ENCODE results near the gene IQUB. TPM values are rescaled to one million over a fixed set of nuclear protein-coding genes. Genes with fewer than 3 reads are reported as not detected.
A peak's percentile ranks its signal among the peaks of the same experiment; 100 is the strongest.

The IQUB gene
- total and polyA plus RNA-seq, 8 donors, result 0.15 to 0.81 (median 0.52) TPM

- FAIRE-seq, result peak; percentile 97
These were observed 40.1 kb downstream of the IQUB start for GRCh38 chr7:123494193-123494796.

GRCh38 chr7:123492485-123492884 is 41.9 kb downstream of the IQUB start:
- no peak overlapping the region for H3K4me3 ChIP-seq
- intact Hi-C loops (cut with DNase I), result no loop called here
- no peaks in the 10 kb centered on the region for H3K9me3 ChIP-seq
- H3K27ac ChIP-seq, result no peak overlapping the region
- no peak for ATAC-seq
- WGBS, 2 donors, result 62 to 77% methylated on average over 3 of the region's 3 CpGs
- no peaks in the 10 kb centered on the region for H3K27me3 ChIP-seq
- H3K4me1 ChIP-seq, result no peaks in the 10 kb centered on the region
- no peaks in the 10 kb centered on the region for H3K36me3 ChIP-seq
- no peak for DNase-seq
- FAIRE-seq, result no peak
- TF ChIP-seq CTCF (IDR thresholded peaks at IDR 0.05), result no peak

More at GRCh38 chr7:123494193-123494796, 40.1 kb downstream of the IQUB start:
- no peak overlapping the region for H3K4me3 ChIP-seq
- H3K9me3 ChIP-seq, result no peaks in the 10 kb centered on the region
- H3K27me3 ChIP-seq, result no peaks in the 10 kb centered on the region
- intact Hi-C loops (cut with DNase I), result no loop called here
- peak; percentile 32 to 66 (median 59) for TF ChIP-seq CTCF (IDR thresholded peaks at IDR 0.05)
- peak in 3 of 4 donors; percentile 69 to 74 (median 71) for ATAC-seq
- H3K36me3 ChIP-seq, result no peaks in the 10 kb centered on the region
- H3K4me1 ChIP-seq, result no peaks in the 10 kb centered on the region
- no peak overlapping the region for H3K27ac ChIP-seq
- WGBS, 2 donors, result 3 to 4% methylated on average over 3 of the region's 3 CpGs
- DNase-seq, result peak in 3 of 6 donors; percentile 12 to 17 (median 12)

- no peak overlapping the region for H3K27ac ChIP-seq
- no peaks in the 10 kb centered on the region for H3K4me1 ChIP-seq
- intact Hi-C loops (cut with DNase I), result no loop called here
- FAIRE-seq (no peak), ATAC-seq (no peak), DNase-seq (no peak)
- TF ChIP-seq CTCF (IDR thresholded peaks at IDR 0.05), result no peak
- H3K36me3 ChIP-seq, result no peaks in the 10 kb centered on the region
- H3K9me3 ChIP-seq, result no peaks in the 10 kb centered on the region
- 58 to 75% methylated on average over 2 of the region's 2 CpGs for WGBS, 2 donors
- no peak overlapping the region for H3K4me3 ChIP-seq
- H3K27me3 ChIP-seq, result no peaks in the 10 kb centered on the region
These were observed 48.7 kb downstream of the IQUB start for GRCh38 chr7:123485721-123486120.

- no peaks in the 10 kb centered on the region for H3K27me3 ChIP-seq
- H3K4me1 ChIP-seq, result no peaks in the 10 kb centered on the region
- no peak overlapping the region for H3K4me3 ChIP-seq
- no peak overlapping the region for H3K27ac ChIP-seq
- FAIRE-seq (no peak), DNase-seq (no peak), ATAC-seq (no peak)
- TF ChIP-seq CTCF (IDR thresholded peaks at IDR 0.05), result no peak
- 87 to 93% methylated on average over 1 of the region's 1 CpG for WGBS, 2 donors
- intact Hi-C loops (cut with DNase I), result no loop called here
- H3K36me3 ChIP-seq, result no peaks in the 10 kb centered on the region
- H3K9me3 ChIP-seq, result no peaks in the 10 kb centered on the region
These were observed 49.2 kb downstream of the IQUB start for GRCh38 chr7:123485187-123485586.

GRCh38 chr7:123484199-123484598 is 50.2 kb downstream of the IQUB start:
- intact Hi-C loops (cut with DNase I), result no loop called here
- ATAC-seq (no peak), DNase-seq (no peak), FAIRE-seq (no peak)
- no peaks in the 10 kb centered on the region for H3K27me3 ChIP-seq
- H3K4me1 ChIP-seq, result no peaks in the 10 kb centered on the region
- no peaks in the 10 kb centered on the region for H3K9me3 ChIP-seq
- 81 to 98% methylated on average over 2 of the region's 2 CpGs for WGBS, 2 donors
- TF ChIP-seq CTCF (IDR thresholded peaks at IDR 0.05), result no peak
- no peak overlapping the region for H3K27ac ChIP-seq
- no peaks in the 10 kb centered on the region for H3K36me3 ChIP-seq
- no peak overlapping the region for H3K4me3 ChIP-seq

Measured in pancreas (tissue), 10 donors.